GM23338 (cell line): ENCODE data around the gene ELP2. TPM values are rescaled to one million over a fixed set of nuclear protein-coding genes. Genes with fewer than 3 reads are reported as not detected.

ENCODE experiments used
- ATAC-seq: fragments of 200-7000 bp; cut with Tn5 transposase; 3 replicates; pipeline ENCODE4 v1.9.1; 2020
- DNase-seq: peaks from one replicate; pipeline ENCODE4 v3.0.0-alpha.2; 2015; ENCODE audit warnings: low spot score
- H2AFZ ChIP-seq: fragments of 200-600 bp; sonication (generic); 2 replicates; pipeline ENCODE4 v1.8.0; 2016; ENCODE audit warnings: antibody characterized with exemption, mild to moderate bottlenecking, moderate library complexity
- H3F3A ChIP-seq: fragments of 200-600 bp; sonication (generic); replicated peaks from 2 replicates; pipeline ENCODE4 v1.8.0; 2017; ENCODE audit warnings: antibody characterized with exemption, mixed run types, low read depth
- H3K27ac ChIP-seq: fragments of 200-600 bp; sonication (generic); 2 replicates; pipeline ENCODE4 v1.6.1; 2016; ENCODE audit warnings: low read depth
- H3K27me3 ChIP-seq: fragments of 200-600 bp; sonication (generic); 2 replicates; pipeline ENCODE4 v1.8.0; 2016; ENCODE audit warnings: mild to moderate bottlenecking, mixed run types, moderate library complexity; ENCODE audit not compliant: insufficient read depth
- H3K36me3 ChIP-seq: fragments of 200-600 bp; sonication (generic); 2 replicates; pipeline ENCODE4 v1.8.0; 2016; ENCODE audit warnings: mild to moderate bottlenecking; ENCODE audit not compliant: insufficient read depth
- H3K4me1 ChIP-seq: fragments of 200-600 bp; sonication (generic); 2 replicates; pipeline ENCODE4 v1.8.0; 2016; ENCODE audit warnings: mild to moderate bottlenecking, moderate library complexity; ENCODE audit not compliant: insufficient read depth
- H3K4me2 ChIP-seq: fragments of 200-600 bp; sonication (generic); 2 replicates; pipeline ENCODE4 v1.7.1; 2017; ENCODE audit warnings: mixed run types
- H3K4me3 ChIP-seq: fragments of 200-600 bp; sonication (generic); 2 replicates; pipeline ENCODE4 v1.6.1; 2016; ENCODE audit warnings: mixed run types
- H3K79me2 ChIP-seq: fragments of 200-600 bp; sonication (generic); replicated peaks from 2 replicates; pipeline ENCODE4 v1.8.0; 2017; ENCODE audit warnings: mild to moderate bottlenecking; ENCODE audit not compliant: insufficient read depth
- H3K9me2 ChIP-seq: fragments of 200-600 bp; sonication (generic); 2 replicates; pipeline ENCODE4 v1.8.0; 2017; ENCODE audit not compliant: insufficient read depth
- H4K20me1 ChIP-seq: fragments of 200-600 bp; sonication (generic); replicated peaks from 2 replicates; pipeline ENCODE4 v1.8.0; 2017; ENCODE audit warnings: mild to moderate bottlenecking; ENCODE audit not compliant: insufficient read depth
- H3K27ac Mint-ChIP-seq: 2 replicates; pipeline ENCODE4 v1.8.0; 2020; ENCODE audit warnings: inconsistent platforms, mild to moderate bottlenecking, moderate library complexity, mixed read lengths
- H3K27me3 Mint-ChIP-seq: 3 replicates; pipeline ENCODE4 v1.8.0; 2022; ENCODE audit warnings: low read depth, mild to moderate bottlenecking, moderate library complexity, mixed read lengths, inconsistent platforms; ENCODE audit not compliant: insufficient read depth, poor library complexity
- H3K36me3 Mint-ChIP-seq: 3 replicates; pipeline ENCODE4 v1.8.0; 2021; ENCODE audit warnings: low read depth, mild to moderate bottlenecking, inconsistent platforms, moderate library complexity, mixed read lengths
- H3K4me1 Mint-ChIP-seq: 3 replicates; pipeline ENCODE4 v1.8.0; 2020; ENCODE audit warnings: mild to moderate bottlenecking, inconsistent platforms, mixed read lengths
- H3K4me3 Mint-ChIP-seq: 3 replicates; pipeline ENCODE4 v1.8.0; 2021; ENCODE audit warnings: moderate library complexity, mild to moderate bottlenecking, inconsistent platforms, mixed read lengths
- H3K9me3 Mint-ChIP-seq: 3 replicates; pipeline ENCODE4 v1.8.0; 2020; ENCODE audit warnings: moderate library complexity, mild to moderate bottlenecking, inconsistent platforms, mixed read lengths
- CREB1 ChIP-seq: fragments of 250-450 bp; sonication (Bioruptor Pico); IDR thresholded peaks from 2 replicates; pipeline ENCODE4 v1.5.0; 2020; ENCODE audit warnings: low read depth, mild to moderate bottlenecking, moderate library complexity
- EZH2 ChIP-seq: fragments of 200-600 bp; sonication (generic); IDR thresholded peaks from one replicate; pipeline ENCODE4 v1.8.0; 2017; ENCODE audit warnings: antibody characterized with exemption, mild to moderate bottlenecking, low read depth; ENCODE audit not compliant: unreplicated experiment
- EZH2phosphoT487 ChIP-seq: fragments of 200-600 bp; sonication (generic); IDR thresholded peaks from one replicate; pipeline ENCODE4 v1.8.1; 2018; ENCODE audit warnings: antibody characterized with exemption; ENCODE audit not compliant: unreplicated experiment
- JUNB ChIP-seq: IDR thresholded peaks from one replicate; pipeline ENCODE4 v1.6.1; 2016; ENCODE audit warnings: antibody characterized with exemption; ENCODE audit not compliant: unreplicated experiment
- NANOG ChIP-seq: IDR thresholded peaks from 2 replicates; pipeline ENCODE4 v1.6.1; 2016; ENCODE audit warnings: antibody characterized with exemption, borderline replicate concordance
- POLR2AphosphoS5 ChIP-seq: IDR thresholded peaks from 2 replicates; pipeline ENCODE4 v1.6.1; 2016; ENCODE audit warnings: antibody characterized with exemption, low read depth
- REST ChIP-seq: IDR thresholded peaks from one replicate; pipeline ENCODE4 v1.6.1; 2018; ENCODE audit warnings: antibody characterized with exemption; ENCODE audit not compliant: unreplicated experiment
- STAT1 ChIP-seq: IDR thresholded peaks from one replicate; pipeline ENCODE4 v1.6.1; 2016; ENCODE audit warnings: antibody characterized with exemption; ENCODE audit not compliant: unreplicated experiment
- ZNF114 ChIP-seq: fragments of 250-450 bp; sonication (Bioruptor Pico); IDR thresholded peaks from 2 replicates; pipeline ENCODE4 v1.5.0; 2020; ENCODE audit warnings: mild to moderate bottlenecking, moderate library complexity
- ZNF331 ChIP-seq: fragments of 250-450 bp; sonication (Bioruptor Pico); IDR thresholded peaks from 2 replicates; pipeline ENCODE4 v1.5.0; 2020; ENCODE audit warnings: low read depth, mild to moderate bottlenecking, moderate library complexity
- ZNF462 ChIP-seq: fragments of 250-450 bp; sonication (Bioruptor Pico); IDR thresholded peaks from 2 replicates; pipeline ENCODE4 v1.5.0; 2020; ENCODE audit warnings: mild to moderate bottlenecking, moderate library complexity
- polyA plus RNA-seq: library from polyadenylated mRNA; unstranded; fragments of >200 nt; fragmentation: Nextera tagmentation; extraction: Ambion mirVana; gene quantifications from 2 replicates; pipeline ENCODE4 v1.2.1, GENCODE V29; 2016
- total RNA-seq: library from RNA; depleted of rRNA; stranded (reverse); fragments of >200 nt; shearing (Covaris generic); gene quantifications from 2 replicates; pipeline ENCODE4 v1.2.3, GENCODE V29; 2014
- TF ChIP-seq, protein P1 (sequence below), 2 experiments: fragments of 200-600 bp in 1 of 2; sonication (generic) in 1 of 2; conservative IDR thresholded peaks; 2 replicates each; pipeline versions ENCODE4 v1.5.1 to v1.6.1; 2016 to 2017; ENCODE audit warnings: antibody characterized with exemption in 2 of 2, low read depth in 2 of 2, mild to moderate bottlenecking in 2 of 2, moderate library complexity in 1 of 2

ELP2 gene
- total and polyA plus RNA-seq, 2 experiments from 2014 or later = 119 to 135 TPM

DNA sequence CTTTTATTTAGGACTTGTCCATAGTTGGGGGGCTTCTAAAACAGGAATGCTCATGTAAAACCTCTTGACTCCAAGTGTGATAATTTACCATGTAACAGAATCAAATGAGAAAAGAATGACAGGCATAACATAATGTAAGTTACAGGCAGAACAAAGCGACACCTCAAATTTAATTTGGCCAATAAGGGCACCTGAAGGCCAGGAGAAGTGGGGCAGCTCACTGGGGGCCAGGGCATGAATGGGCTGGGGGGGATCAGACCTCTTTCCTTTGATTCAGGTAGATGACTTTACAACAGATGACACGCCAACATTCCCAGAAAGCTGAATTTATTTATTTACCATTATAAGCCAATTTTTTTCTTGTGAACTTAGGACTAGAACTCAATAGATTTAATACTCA, 72.1 kb downstream of the ELP2 start:
- TF ChIP-seq EZH2 (no peak), CREB1 (no peak), EZH2phosphoT487 (no peak), ZNF331 (CRISPR knock-in tag) (no peak), ZNF462 (CRISPR knock-in tag) (no peak), REST (no peak), JUNB (no peak), POLR2AphosphoS5 (no peak), NANOG (no peak), STAT1 (no peak), ZNF114 (CRISPR knock-in tag) (no peak)
- TF ChIP-seq, protein P1, sequence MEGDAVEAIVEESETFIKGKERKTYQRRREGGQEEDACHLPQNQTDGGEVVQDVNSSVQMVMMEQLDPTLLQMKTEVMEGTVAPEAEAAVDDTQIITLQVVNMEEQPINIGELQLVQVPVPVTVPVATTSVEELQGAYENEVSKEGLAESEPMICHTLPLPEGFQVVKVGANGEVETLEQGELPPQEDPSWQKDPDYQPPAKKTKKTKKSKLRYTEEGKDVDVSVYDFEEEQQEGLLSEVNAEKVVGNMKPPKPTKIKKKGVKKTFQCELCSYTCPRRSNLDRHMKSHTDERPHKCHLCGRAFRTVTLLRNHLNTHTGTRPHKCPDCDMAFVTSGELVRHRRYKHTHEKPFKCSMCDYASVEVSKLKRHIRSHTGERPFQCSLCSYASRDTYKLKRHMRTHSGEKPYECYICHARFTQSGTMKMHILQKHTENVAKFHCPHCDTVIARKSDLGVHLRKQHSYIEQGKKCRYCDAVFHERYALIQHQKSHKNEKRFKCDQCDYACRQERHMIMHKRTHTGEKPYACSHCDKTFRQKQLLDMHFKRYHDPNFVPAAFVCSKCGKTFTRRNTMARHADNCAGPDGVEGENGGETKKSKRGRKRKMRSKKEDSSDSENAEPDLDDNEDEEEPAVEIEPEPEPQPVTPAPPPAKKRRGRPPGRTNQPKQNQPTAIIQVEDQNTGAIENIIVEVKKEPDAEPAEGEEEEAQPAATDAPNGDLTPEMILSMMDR (conservative IDR thresholded peaks at IDR 0.05; ENCODE audit: low read depth in 2 of 2) = no peak
- no peaks in the 10 kb centered on the region for H3K9me2 ChIP-seq
- Mint-ChIP-seq H3K9me3 (no peaks in the 10 kb centered on the region), H3K4me3 (no peak overlapping the region), H3K27me3 (peaks cover 8% of the 10 kb centered on the region), H3K27ac (no peak overlapping the region), H3K4me1 (no peaks in the 10 kb centered on the region), H3K36me3 (peaks cover 34% of the 10 kb centered on the region)
- no peaks in the 10 kb centered on the region for H3K27me3 ChIP-seq
- ATAC-seq = no peak
- no peak overlapping the region for H3K27ac ChIP-seq
- H3F3A ChIP-seq = no peaks in the 10 kb centered on the region
- no peak overlapping the region for H3K4me2 ChIP-seq
- H2AFZ ChIP-seq = no peak overlapping the region
- H3K4me1 ChIP-seq = no peaks in the 10 kb centered on the region
- H3K4me3 ChIP-seq = no peak overlapping the region
- DNase-seq = no peak
- H4K20me1 ChIP-seq = no peaks in the 10 kb centered on the region; the same call in none of the 2 replicates
- no peaks in the 10 kb centered on the region for H3K36me3 ChIP-seq
- no peaks in the 10 kb centered on the region for H3K79me2 ChIP-seq
